K562 (cell line): ENCODE data around the gene DUSP28. TPM values are rescaled to one million over a fixed set of nuclear protein-coding genes. Genes with fewer than 3 reads are reported as not detected.

ENCODE experiments used
- ARID3A ChIP-seq: IDR thresholded peaks from 2 replicates; pipeline ENCODE4 v1.6.1; 2012; ENCODE audit warnings: low read depth, low read length, improper control_type of control experiment, borderline replicate concordance
- ATF7 ChIP-seq: fragments of 450-650 bp; IDR thresholded peaks from 2 replicates; pipeline ENCODE4 v1.7.1; 2014; ENCODE audit warnings: mild to moderate bottlenecking, moderate library complexity
- CHAMP1 ChIP-seq: fragments of 450-650 bp; IDR thresholded peaks from 2 replicates; pipeline ENCODE4 v1.6.1; 2016; ENCODE audit warnings: mild to moderate bottlenecking
- ETV1 ChIP-seq: fragments of 450-650 bp; conservative IDR thresholded peaks from 2 replicates; pipeline ENCODE4 v1.6.1; 2016; ENCODE audit warnings: missing genetic modification characterization, control low read depth, low read depth, missing compliant biosample characterization
- HMG20A ChIP-seq: fragments of 450-650 bp; formaldehyde crosslinking; conservative IDR thresholded peaks from 2 replicates; pipeline ENCODE4 v1.4.0; 2020; ENCODE audit warnings: mild to moderate bottlenecking, mixed read lengths
- HOXB6 ChIP-seq: fragments of 250-450 bp; sonication (Bioruptor Pico); IDR thresholded peaks from 2 replicates; pipeline ENCODE4 v1.5.1; 2022; ENCODE audit warnings: mild to moderate bottlenecking, borderline replicate concordance
- MAFF ChIP-seq: IDR thresholded peaks from 2 replicates; pipeline ENCODE4 v1.6.1; 2012; ENCODE audit warnings: low read length, improper control_type of control experiment
- MNT ChIP-seq, 2 experiments: fragments of 450-650 bp; conservative IDR thresholded peaks; 2 replicates each; pipeline ENCODE4 v1.6.1; 2017; ENCODE audit warnings: mild to moderate bottlenecking in 2 of 2, moderate library complexity in 2 of 2
- NUFIP1 ChIP-seq: fragments of 450-650 bp; IDR thresholded peaks from 2 replicates; pipeline ENCODE4 v1.6.1; 2018; ENCODE audit not compliant: partially characterized antibody
- POLR2H ChIP-seq: IDR thresholded peaks from 2 replicates; pipeline ENCODE4 v1.6.1; 2016; ENCODE audit warnings: missing genetic modification characterization, low read depth, mild to moderate bottlenecking, control low read depth, missing compliant biosample characterization, moderate library complexity
- PTTG1 ChIP-seq: fragments of 450-650 bp; IDR thresholded peaks from 2 replicates; pipeline ENCODE4 v1.6.1; 2016; ENCODE audit warnings: low read depth, mild to moderate bottlenecking, missing genetic modification characterization, missing compliant biosample characterization
- SNRNP70 ChIP-seq: fragments of 200-400 bp; formaldehyde crosslinking; optimal IDR thresholded peaks from 2 replicates; pipeline ENCODE3; 2017; ENCODE audit warnings: low read depth, low read length
- SRSF1 ChIP-seq: fragments of 200-400 bp; formaldehyde crosslinking; IDR thresholded peaks from 2 replicates; pipeline ENCODE4 v1.6.1; 2017; ENCODE audit warnings: mild to moderate bottlenecking, low read depth, low read length, moderate library complexity
- XRCC4 ChIP-seq: IDR thresholded peaks from one replicate; pipeline ENCODE4 v1.6.1; 2011; ENCODE audit not compliant: insufficient read depth, insufficient read length; ENCODE audit errors: extremely low read depth
- ZNF57 ChIP-seq: fragments of 450-650 bp; formaldehyde crosslinking; IDR thresholded peaks from 2 replicates; pipeline ENCODE4 v1.4.0; 2020; ENCODE audit warnings: mild to moderate bottlenecking, moderate library complexity
- polyA plus RNA-seq, 8 experiments: library from polyadenylated mRNA; depleted of rRNA in 4 of 8; stranded (reverse) in 5 of 8; unstranded in 3 of 8; fragments of >200 nt; fragmentation: Nextera tagmentation in 2 of 8; fragmentation: Illumina TruSeq in 1 of 8; extraction: Ambion mirVana in 2 of 8; extraction: Trizol in 1 of 8; gene quantifications; 2 replicates each; pipeline versions ENCODE4 v1.2.1 to v1.2.3, GENCODE V29; 2011 to 2014; ENCODE audit warnings: inconsistent platforms in 1 of 8, missing spikeins in 1 of 8
- total RNA-seq, 7 experiments: library from RNA; depleted of rRNA in 6 of 7; stranded (reverse); fragments of >200 nt in 6 of 7; fragmentation: Illumina TruSeq in 2 of 7; extraction: Trizol in 2 of 7; gene quantifications; 2 replicates each; pipeline versions ENCODE4 v1.2.1 to v1.2.3, GENCODE V29; 2011 to 2021; ENCODE audit warnings: low replicate concordance in 1 of 7
- TF ChIP-seq, protein P1 (sequence below), 2 experiments: fragments of 450-650 bp in 1 of 2; sonication (generic) in 1 of 2; formaldehyde crosslinking in 1 of 2; IDR thresholded peaks in 1 of 2; conservative IDR thresholded peaks in 1 of 2; 2 replicates each; pipeline versions ENCODE4 v1.6.1 to v1.8.1; 2016 to 2023; ENCODE audit warnings: mild to moderate bottlenecking in 2 of 2, moderate library complexity in 2 of 2, inconsistent platforms in 1 of 2, missing genetic modification reagents in 1 of 2
- TF ChIP-seq, protein P2 (sequence below): fragments of 250-450 bp; sonication (Bioruptor Pico); IDR thresholded peaks from 2 replicates; pipeline ENCODE4 v1.6.1; 2021; ENCODE audit warnings: mild to moderate bottlenecking

The DUSP28 gene
- total and polyA plus RNA-seq, 9 of the 15 experiments (the other 6 are each of a cell fraction or from before 2014, with no cell fraction given), result 2.8 to 8.1 (median 4.2) TPM

GRCh38 chr2:240565333-240566202 is 5.4 kb downstream of the DUSP28 start (continued):
- TF ChIP-seq ZNF57 (CRISPR knock-in tag) (peak; percentile 65; the same call in 1 of the 2 replicates), SRSF1 (no peak), HOXB6 (CRISPR knock-in tag) (no peak), ATF7 (peak; percentile 84), POLR2H (tag) (peak; percentile 50; the same call in 1 of the 2 replicates), CHAMP1 (no peak), MNT (conservative IDR thresholded peaks at IDR 0.05) (peak; percentile 44 to 57; a peak in 3 of 4 replicates), PTTG1 (tag) (no peak), ARID3A (no peak), SNRNP70 (no peak), ETV1 (tag) (peak; percentile 88), NUFIP1 (no peak), XRCC4 (no peak), MAFF (no peak), HMG20A (CRISPR knock-in tag) (no peak)
- TF ChIP-seq, protein P1, sequence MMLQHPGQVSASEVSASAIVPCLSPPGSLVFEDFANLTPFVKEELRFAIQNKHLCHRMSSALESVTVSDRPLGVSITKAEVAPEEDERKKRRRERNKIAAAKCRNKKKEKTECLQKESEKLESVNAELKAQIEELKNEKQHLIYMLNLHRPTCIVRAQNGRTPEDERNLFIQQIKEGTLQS (IDR thresholded peaks at IDR 0.05), result peak; percentile 96
- TF ChIP-seq, protein P1 (CRISPR knock-in tag; conservative IDR thresholded peaks at IDR 0.05), result peak; percentile 94
- TF ChIP-seq, protein P2, sequence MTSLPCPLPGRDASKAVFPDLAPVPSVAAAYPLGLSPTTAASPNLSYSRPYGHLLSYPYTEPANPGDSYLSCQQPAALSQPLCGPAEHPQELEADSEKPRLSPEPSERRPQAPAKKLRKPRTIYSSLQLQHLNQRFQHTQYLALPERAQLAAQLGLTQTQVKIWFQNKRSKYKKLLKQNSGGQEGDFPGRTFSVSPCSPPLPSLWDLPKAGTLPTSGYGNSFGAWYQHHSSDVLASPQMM (CRISPR knock-in tag), result no peak
